GM06990 (cell line): ENCODE results near the gene SCMH1.

ENCODE experiments used
- DNase-seq: peaks from one replicate; pipeline ENCODE4 v3.0.0-alpha.2; 2011; ENCODE audit not compliant: insufficient read length; ENCODE audit errors: extremely low read depth
- H3K27me3 ChIP-seq: replicated peaks from 2 replicates; pipeline ENCODE4 v1.6.0; 2011; ENCODE audit warnings: low read length; ENCODE audit not compliant: control insufficient read depth, insufficient read depth
- H3K36me3 ChIP-seq: 2 replicates; pipeline ENCODE4 v1.5.1; 2011; ENCODE audit warnings: low read length; ENCODE audit not compliant: control insufficient read depth, insufficient read depth
- H3K4me3 ChIP-seq: replicated peaks from 2 replicates; pipeline ENCODE4 v1.5.1; 2011; ENCODE audit warnings: low read depth, mild to moderate bottlenecking, control low read depth, low read length
- TF ChIP-seq, protein P1 (sequence below): IDR thresholded peaks from 2 replicates; pipeline ENCODE4 v1.5.1; 2011; ENCODE audit warnings: low read length, control low read depth, mild to moderate bottlenecking, inconsistent platforms; ENCODE audit not compliant: insufficient read depth, poor library complexity, severe bottlenecking

Gene SCMH1

DNA sequence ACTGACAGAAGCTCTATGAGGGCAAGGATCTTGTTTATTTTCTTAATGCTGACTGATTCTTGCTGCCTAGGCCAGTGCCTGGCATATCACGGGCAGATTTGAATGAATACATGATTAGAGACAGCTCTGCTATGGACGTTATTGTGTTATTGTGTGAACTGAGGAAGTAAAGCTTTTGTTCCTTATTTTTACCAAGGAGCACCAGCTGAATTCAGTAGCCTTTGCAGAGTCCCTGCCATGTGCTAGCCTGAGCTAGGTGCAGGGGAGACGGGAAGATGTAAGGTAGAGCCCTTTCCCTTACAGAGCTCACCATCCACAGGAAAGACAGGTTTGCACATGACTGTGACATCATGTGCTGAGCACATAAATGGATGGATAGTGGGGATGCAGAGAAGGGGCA, 36.0 kb upstream of the SCMH1 start:
- Histone ChIP-seq H3K4me3 (no peak overlapping the region), H3K36me3 (no peaks in the 10 kb centered on the region), H3K27me3 (peaks cover 1% of the 10 kb centered on the region)
- TF ChIP-seq, protein P1, sequence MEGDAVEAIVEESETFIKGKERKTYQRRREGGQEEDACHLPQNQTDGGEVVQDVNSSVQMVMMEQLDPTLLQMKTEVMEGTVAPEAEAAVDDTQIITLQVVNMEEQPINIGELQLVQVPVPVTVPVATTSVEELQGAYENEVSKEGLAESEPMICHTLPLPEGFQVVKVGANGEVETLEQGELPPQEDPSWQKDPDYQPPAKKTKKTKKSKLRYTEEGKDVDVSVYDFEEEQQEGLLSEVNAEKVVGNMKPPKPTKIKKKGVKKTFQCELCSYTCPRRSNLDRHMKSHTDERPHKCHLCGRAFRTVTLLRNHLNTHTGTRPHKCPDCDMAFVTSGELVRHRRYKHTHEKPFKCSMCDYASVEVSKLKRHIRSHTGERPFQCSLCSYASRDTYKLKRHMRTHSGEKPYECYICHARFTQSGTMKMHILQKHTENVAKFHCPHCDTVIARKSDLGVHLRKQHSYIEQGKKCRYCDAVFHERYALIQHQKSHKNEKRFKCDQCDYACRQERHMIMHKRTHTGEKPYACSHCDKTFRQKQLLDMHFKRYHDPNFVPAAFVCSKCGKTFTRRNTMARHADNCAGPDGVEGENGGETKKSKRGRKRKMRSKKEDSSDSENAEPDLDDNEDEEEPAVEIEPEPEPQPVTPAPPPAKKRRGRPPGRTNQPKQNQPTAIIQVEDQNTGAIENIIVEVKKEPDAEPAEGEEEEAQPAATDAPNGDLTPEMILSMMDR: no peak
- DNase-seq: no peak

DNA sequence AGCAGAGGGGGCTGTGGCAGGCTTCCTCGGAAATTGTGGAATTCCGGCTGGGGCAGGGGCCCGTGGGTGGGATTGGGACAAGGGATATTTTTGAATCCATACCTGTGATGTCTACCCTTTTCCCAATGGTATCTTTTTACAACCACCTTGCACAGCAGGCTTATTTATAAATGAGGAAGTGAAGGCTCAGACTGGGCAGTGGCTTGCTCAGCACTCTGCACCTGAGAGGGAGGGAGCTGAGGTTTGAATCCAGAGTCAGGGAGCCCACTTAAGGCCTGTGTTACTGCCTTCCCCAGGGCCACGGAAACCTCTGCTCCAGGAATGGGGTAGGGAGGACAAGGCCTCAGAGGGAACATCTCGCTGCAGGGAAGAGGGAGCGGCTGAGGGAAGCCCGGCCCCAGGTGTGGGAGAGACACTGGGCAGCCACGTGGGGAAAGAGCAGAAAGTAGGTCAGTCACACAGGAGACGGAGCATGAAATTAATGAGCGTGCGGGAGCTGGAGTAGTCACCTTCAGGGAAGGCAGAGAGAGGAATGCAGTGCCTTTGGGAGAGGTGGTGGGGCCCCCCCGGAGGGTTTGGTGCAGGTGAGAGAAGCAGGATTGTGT, 35.4 kb upstream of the SCMH1 start:
- Histone ChIP-seq H3K27me3 (peaks cover 1% of the 10 kb centered on the region), H3K4me3 (no peak overlapping the region), H3K36me3 (no peaks in the 10 kb centered on the region)
- no peak for DNase-seq
- TF ChIP-seq, protein P1: no peak

- Histone ChIP-seq H3K27me3 (peaks cover 1% of the 10 kb centered on the region; the same call in 1 of the 2 replicates), H3K36me3 (no peaks in the 10 kb centered on the region), H3K4me3 (no peak overlapping the region)
- TF ChIP-seq, protein P1: no peak
- no peak for DNase-seq
Measured at GRCh38 chr1:41275831-41276230, 33.7 kb upstream of the SCMH1 start.

DNA sequence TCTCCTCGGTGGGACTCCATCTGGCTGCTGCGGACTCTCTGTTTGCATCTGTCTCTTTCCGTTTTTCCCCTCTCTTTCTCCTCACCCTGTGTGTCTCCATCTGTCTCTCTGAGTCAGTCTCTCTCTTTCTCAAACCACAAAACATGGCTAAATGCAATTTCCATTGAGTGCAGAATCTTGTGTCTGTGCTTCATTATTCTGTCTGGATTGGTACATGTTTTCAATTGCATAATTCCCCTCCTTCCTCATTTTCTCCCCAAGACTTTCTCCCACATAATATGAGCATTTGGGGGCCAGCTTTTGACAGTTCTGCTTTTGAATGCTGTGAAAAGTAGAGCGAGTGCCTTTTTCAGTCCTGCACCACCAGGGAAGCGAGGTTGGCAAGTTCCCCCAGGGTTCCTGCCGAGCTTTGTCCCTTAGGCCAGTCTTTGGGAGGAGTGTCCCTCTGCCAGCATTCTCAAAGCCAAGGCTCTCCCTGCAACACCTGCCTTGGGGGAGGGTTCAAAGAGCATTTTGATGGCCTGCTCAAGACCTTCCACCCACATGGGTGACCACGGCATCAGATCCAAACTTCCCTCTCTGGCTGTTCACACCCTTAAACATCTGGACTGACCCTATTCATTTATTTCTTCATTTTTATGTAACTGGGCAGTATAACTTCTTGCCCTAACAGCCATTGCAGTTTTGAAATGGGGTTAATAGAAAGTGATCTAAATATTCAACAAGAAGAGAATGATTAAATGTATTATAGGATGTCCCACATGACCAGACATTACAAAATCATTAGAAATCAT, 32.8 kb upstream of the SCMH1 start:
- no peaks in the 10 kb centered on the region for H3K36me3 ChIP-seq
- DNase-seq: no peak
- H3K4me3 ChIP-seq: no peak overlapping the region
- peaks cover 1% of the 10 kb centered on the region; the same call in 1 of the 2 replicates for H3K27me3 ChIP-seq
- TF ChIP-seq, protein P1: no peak

DNA sequence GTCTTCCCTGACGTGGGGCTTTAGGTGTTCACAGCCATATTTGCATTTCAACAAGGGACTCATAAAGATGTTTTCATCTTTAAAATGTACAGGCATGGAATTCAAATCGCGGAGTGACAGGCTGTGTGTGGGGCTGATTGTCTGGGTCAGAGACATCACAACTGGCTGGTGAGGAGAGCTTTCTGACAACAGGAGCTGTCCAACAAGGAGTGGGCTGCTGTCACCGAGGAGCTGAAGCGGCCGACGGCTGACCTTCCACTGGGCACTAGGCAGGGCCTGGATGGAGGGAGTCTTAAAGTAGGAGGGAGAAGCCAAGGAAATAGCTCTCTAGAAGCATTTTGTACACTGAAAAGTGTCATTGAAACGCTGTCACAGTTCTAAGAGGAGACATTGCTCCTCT, 30.5 kb upstream of the SCMH1 start:
- no peak for DNase-seq
- TF ChIP-seq, protein P1: no peak
- Histone ChIP-seq H3K27me3 (peaks cover under 1% of the 10 kb centered on the region; the same call in 1 of the 2 replicates), H3K36me3 (no peaks in the 10 kb centered on the region), H3K4me3 (no peak overlapping the region)
